ENCODE results near the gene CD101. TPM values are rescaled to one million over a fixed set of nuclear protein-coding genes. Genes with fewer than 3 reads are reported as not detected.
A peak's percentile ranks its signal among the peaks of the same experiment; 100 is the strongest.
"Not testable (repeated sequence)": the region's sequence is repeated elsewhere in the genome, so short reads cannot be mapped to it uniquely, and the experiment has no call there.

The CD101 gene, protein sequence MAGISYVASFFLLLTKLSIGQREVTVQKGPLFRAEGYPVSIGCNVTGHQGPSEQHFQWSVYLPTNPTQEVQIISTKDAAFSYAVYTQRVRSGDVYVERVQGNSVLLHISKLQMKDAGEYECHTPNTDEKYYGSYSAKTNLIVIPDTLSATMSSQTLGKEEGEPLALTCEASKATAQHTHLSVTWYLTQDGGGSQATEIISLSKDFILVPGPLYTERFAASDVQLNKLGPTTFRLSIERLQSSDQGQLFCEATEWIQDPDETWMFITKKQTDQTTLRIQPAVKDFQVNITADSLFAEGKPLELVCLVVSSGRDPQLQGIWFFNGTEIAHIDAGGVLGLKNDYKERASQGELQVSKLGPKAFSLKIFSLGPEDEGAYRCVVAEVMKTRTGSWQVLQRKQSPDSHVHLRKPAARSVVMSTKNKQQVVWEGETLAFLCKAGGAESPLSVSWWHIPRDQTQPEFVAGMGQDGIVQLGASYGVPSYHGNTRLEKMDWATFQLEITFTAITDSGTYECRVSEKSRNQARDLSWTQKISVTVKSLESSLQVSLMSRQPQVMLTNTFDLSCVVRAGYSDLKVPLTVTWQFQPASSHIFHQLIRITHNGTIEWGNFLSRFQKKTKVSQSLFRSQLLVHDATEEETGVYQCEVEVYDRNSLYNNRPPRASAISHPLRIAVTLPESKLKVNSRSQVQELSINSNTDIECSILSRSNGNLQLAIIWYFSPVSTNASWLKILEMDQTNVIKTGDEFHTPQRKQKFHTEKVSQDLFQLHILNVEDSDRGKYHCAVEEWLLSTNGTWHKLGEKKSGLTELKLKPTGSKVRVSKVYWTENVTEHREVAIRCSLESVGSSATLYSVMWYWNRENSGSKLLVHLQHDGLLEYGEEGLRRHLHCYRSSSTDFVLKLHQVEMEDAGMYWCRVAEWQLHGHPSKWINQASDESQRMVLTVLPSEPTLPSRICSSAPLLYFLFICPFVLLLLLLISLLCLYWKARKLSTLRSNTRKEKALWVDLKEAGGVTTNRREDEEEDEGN
- polyA plus RNA-seq (ENCODE audit: insufficient read length), result 7.9 TPM

DNA sequence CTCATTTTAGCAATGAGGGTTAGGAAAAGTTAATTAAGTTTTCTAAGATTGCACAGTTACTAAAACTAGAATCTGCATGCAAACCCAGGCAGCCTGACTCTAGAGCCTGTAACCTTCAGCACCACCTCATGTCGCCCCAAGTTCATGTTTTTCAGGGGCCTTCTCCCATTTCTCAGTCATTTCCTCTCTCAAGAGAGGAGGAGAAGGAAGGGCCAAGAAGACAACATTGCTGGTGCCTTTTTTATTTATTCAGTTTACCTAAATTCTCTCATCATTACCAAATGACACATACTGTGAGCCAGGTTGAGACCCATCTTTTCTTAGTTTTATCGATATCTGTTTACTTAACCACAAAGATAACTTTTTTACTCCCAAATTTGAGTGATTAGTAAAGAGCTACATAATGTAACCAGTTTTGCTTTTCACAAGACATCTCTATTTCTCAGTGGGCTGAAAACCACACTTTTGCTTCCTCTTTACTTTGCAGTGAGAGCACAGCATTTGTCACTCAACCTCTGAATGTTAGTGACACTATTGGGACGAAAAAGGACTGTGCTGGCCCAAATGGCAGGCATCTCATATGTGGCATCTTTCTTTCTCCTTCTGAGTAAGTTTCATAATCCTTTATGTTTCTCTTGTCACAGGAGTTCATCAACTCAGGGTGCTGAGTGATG lies at the start of gene CD101:
Gene CD101, plus strand, starts transcription at position 507 of the 674 bp plus-strand sequence. Its CDS starts 58 bp downstream, at position 565.
- DNase-seq, result no peak

DNA sequence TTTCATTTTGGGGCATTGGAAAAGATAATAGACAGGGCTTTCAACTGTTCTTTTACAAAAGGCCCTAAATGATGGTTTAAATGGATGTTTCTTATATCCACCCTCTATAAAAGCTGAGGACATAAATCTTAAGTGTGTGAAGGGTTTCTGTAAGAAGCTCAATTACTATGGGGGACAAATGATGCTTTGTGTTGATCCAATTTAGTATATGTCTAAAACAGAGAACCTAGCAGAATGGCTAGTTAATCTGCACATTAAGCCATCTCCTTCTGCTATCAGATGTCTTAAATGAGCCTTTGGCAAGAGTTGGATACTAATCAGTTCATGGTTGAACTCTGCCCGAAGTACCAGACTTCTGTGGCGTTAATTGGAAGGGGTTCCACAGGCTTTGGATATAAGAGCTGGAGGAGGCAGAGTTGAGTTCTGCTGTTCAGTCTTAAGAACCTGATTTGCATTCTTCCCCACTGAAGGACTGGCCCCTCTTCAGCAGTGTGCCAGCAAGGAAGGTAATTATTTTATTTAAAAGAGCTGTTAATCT lies 48.8 kb upstream of the CD101 start:
- DNase-seq, result no peak

DNA sequence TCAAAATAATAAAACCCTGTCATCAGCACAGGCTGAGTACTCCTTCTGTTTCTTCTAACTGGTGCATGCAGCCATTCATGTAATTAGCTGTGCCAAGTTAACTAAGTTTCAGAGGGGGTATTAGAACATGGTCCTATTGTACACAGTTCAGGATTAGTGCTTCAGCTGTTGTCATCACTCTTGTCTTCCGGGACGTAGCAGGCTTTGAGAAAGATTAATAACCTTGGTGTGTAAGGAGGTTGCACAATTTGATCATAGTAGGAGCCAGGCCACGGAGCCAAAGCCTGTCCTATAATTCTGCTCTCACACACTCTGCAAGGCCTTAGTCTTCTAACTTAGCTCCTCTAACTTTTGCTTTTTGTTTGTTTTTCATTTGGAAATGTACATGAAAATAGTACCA lies 47.1 kb upstream of the CD101 start:
- DNase-seq, result peak; percentile 36

DNA sequence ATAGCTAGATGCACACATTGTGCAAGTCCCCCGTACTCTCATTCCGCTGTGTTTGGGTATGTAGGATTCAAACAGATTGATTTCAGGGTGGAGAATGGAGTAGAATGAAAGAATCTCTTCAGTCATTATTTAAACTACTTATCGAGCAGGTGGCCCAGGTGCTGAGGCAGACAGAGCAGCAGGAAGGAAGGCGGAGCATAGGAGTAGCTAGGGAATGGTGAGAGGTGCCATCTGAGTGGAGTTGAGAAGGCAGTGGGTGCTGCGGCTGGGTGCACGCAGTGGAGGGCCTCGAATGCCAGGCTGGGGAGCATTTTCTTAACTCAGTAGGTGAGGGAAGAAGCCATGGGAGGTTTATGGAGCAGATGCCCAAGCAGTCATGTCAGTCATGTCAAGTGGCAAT lies 45.2 kb upstream of the CD101 start:
- DNase-seq, result no peak

DNA sequence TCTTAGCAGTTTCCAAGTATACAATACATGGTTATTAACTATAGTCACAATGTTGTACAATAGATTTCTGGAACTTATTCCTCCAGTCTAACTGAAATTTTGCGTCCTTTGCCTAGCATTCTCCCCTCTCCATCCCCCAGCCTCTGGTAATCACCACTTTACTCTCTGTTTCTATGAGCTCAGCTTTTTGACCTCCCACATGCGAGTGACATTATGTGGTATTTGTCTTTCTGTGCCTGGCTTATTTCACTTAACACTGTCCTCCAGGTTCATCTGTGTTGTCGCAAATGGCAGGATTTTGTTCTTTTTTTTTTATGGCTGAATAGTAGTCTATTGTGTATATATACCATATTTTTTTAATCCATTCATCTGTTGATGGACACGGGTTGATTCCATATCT lies 43.9 kb upstream of the CD101 start:
- DNase-seq, result no peak

DNA sequence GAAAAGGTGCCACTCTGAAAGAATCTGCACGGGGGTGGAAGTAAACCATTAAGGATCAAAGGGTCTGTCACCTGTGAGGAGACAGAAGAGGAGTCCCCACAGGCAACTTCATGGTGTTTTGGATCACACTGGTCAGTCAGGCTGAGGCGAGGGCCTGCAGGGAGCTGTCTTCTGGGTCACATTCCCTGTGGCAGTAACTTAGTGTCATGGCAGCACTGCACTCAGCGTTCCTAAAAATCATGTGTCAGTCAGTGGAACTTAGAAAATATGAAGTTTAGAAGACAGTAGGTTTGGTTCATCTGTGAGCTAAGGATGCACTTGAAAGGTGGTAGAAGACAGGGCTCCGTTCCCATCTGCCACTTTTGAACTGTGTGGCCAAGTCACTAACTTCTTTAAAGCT lies 43.5 kb upstream of the CD101 start:
- no peak for DNase-seq

DNA sequence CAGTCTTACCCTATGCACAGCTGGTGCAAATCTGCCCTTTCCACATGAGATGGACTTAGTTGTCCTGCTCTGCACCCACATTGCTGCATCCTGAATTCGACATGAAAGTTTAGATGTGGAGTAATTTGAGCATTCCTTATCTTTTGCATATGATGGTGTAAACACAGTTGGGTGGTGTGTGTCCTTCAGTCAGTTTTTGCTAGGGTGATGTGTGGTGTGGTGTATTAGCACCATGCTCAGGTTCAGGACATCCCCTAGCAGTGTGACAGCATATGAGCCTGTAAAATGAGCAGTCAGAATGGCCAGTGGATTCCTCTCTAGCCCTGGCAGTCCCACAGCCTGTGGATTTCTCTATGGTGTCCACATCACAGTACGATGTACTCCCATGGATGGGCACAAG lies 42.6 kb upstream of the CD101 start:
- no peak for DNase-seq

DNA sequence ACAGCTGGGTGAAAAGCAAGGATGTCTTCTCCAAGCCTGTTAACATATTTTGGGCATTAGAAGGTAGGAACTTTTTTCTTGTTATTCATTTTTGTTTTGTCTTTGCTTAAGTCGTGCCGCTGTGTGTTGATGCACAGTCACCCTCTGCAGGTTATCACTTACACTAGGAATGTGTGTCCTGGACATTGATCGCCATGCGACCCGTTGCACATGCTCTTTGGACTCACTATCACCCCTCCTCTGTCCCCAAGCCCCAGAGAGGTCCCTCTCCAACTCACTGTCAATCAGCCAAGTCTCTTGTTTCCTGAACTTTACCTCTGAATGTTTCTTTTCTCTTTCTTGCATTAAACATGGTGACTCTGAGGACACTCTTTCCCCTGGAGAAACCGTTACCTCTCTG lies 40.0 kb upstream of the CD101 start:
- no peak for DNase-seq

DNA sequence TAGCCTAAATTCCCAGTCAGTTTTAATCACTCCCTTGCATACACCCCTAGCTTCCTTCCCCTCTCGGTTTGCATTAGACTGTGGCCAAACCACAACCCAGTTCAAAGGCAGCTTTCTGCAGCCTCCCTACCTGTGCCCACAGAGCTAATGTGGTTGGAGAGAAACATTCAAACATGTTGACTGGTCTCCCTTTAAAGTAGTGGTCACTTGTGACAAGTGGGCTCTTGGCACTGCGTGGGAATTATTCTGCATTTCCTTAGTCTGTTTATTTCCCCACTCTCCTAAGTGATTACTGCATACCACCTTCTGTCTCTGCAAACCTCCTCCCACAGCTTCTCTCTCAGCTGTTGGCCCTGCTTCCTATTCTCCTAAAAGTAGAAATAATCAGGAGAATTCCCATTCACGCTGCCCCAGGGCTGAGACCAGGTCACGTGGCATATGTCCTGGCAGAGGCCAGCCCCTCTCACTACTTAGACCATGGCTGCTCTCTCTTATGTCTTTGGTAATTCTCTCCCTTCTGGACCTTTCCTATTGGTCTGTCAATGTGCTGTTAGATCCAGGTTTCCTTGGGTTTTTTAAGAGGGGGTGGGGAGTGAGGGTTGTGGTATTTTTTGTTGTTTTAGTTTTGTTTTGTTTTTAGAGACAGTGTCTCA lies 38.4 kb upstream of the CD101 start:
- DNase-seq, result no peak

DNA sequence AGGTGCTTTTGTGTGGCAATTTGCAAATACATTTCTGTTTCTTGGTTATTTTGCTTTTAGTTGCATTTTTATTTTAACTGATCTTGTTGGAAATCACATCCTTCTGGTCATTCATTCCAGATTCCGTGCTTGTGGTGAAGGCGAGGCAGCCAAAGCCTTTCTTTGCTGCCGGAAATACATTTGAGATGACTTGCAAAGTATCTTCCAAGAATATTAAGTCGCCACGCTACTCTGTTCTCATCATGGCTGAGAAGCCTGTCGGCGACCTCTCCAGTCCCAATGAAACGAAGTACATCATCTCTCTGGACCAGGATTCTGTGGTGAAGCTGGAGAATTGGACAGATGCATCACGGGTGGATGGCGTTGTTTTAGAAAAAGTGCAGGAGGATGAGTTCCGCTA lies 34.8 kb upstream of the CD101 start:
- DNase-seq, result no peak

DNA sequence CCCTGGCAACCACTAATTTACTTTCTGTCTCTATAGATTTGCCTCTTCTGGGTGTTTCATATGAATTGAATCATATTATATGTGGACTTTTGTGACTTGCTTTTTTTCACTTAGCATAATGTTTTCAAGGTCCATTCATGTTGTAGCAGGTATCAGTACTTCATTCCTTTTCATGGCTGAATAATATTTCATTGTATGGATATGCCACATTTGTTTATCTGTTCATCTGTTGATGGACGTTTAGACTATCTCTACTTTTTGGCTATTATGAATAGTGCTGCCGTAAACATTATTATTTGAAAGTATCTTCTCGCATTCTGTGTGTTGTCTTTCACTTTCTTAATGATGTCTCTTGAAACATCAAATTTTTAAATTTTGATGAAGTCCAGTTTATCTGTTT lies 32.8 kb upstream of the CD101 start:
- DNase-seq, result no peak

DNA sequence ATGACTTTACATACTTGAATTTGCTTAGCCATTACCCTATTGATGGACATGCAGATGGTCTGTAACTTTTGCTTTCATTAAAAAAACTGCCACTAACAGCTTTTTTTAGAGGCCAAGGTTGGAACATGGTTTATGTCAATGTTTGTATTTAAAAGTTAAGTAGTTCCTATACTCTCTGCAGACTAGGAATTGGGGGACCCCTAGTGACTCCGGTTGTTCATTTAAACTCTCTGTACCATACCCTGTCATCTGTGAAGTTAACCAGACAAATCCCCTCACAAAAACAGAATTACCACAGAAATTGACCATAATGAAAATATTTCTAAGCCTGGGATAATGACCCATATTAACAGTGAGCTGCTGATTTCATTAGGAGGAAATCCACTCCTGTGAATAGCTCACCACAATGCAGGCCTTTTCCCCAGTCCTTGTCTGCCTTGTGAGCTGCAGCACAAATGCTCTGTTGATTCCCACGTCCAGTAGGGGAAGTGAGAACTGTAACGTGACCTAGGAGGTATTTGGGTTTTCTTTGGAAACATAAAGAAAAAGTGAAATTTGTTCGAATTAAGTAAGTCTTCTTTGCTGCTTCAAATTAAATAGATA lies 30.2 kb upstream of the CD101 start:
- no peak for DNase-seq

DNA sequence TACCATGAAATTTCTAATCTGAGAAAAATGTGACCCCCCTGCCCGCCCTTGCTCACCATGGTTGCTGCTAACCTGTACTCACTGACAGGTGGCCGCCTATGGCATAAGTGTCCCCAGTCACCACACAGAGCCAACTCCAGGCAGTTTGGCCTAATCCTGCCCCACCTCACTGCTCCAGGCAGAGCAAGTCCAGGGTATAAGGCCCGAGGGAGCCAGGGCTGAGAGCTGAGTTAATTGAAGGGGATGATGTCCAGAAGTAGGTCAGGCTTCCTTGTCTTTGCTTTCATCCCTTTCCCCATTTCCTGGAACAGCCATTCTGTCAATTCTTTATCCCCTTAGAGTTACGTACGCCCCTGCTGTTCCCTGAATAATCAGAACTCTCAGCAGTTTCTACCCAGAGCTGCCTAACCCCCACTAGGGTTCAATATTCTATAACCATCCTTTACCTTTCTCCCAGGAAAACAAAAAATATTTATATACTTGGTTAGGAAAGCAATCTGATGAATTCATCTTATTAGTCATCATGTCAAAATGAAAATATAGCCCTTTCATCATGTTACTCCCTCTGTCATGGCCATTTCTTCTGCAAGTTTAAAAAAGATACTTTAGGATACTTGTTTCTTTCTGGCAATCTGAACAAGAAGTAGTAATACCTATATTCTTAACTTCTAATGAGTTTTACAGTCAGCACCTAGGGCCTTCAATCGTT lies 29.4 kb upstream of the CD101 start:
- no peak for DNase-seq

DNA sequence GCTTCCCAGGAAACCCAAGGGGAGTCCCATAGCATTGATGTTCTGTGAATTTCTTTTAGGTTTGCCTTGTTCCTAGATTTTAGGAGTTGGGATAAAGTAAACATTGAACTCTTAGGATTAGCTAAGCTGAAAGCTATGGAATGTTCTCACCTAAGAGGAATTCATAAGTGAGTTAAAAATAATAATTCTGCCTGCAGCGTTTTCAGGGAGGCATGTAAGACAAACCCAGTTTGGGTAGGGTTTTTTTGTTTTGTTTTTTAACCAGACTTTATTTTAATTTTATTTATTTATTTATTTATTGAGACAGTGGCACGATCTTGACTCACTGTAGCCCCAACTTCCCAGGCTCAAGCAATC lies 28.9 kb upstream of the CD101 start:
- DNase-seq, result no peak

DNA sequence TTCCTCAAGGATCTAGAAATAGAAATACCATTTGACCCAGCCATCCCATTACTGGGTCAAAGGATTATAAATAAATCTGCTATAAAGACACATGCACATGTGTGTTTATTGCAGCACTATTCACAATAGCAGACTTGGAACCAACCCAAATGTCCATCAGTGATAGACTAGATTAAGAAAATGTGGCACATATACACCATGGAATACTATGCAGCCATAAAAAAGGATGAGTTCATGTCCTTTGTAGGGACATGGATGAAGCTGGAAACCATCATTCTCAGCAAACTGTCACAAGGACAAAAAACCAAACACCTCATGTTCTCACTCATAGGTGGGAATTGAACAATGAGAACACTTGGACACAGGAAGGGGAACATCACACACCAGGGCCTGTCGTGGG lies 21.3 kb upstream of the CD101 start:
- DNase-seq, result not testable (repeated sequence)

DNA sequence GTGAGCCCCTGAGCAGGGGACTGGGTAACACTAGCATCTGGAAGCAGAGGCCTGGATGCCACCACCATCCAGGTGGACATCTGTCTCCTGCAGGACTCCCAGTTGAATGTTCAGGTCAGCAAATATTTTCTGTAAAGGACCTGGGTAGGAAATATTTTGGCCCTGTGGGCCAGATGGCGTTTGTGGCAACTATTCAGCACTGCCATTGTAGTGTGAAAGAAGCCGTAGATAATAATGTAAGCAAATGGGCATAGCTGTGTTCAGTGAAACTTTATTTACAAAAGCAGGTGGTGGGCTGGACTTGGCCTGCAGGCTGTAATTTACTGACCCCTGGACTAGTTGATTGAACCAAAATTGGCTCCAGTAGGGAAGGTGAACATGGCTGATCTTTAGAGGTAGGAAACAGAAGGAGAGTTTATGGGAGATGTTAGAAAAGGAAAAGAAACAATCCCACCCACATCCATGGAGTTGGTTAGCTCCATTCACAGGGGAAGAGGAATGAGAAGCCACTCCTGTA lies 20.0 kb upstream of the CD101 start:
- no peak for DNase-seq

DNA sequence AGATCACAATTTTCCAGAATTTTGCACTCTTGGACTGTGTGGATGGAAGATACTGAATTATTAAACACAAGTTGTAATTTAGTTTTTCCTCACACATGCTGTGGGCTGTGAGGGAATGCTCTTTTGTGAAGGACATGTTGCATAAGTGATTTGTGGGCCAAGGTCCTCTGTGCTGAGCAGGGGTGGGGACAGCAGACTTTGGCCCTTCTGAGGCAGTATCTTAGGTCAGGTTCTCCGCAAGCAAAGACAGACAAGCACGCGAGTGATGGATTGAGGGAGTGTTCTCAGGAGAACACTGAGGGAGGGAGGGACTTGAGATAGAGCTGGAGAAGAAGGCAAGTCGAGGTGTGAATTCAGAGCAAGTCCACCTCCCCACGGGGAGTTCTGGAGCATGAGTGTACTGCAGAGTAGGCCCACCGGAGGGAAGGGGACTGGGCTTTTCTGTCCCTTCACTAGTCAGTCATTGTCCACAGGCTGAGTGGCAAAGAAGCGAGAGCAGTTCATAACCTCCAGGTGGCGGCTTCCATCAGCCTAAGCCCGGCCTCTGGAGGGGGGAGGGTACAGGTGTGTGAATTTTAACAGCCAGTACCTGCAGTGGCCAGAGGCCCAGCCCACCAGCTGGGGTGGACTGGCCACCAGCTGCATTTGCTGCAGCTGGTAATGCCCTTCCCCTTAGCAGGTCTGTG lies 19.1 kb upstream of the CD101 start:
- DNase-seq, result no peak

DNA sequence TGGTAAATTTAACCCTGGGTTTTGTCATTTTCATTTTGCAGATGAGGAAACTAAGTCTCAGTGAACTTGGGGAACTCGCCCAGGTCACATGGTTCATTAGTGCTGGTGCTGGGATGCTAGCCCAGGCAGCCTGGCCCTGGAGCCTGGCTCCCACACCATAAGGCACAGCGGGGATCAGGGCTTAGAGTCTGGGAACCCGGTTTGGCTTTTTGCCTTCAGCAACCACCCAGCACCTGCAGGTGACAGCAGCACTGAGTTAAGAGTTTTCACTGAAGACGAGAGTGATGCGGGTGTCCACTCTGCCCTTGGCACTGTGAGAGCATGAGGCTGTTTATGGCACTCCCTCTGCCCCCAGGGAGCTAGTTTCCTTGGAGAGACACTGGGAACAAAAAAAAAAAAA lies 18.4 kb upstream of the CD101 start:
- DNase-seq, result no peak

DNA sequence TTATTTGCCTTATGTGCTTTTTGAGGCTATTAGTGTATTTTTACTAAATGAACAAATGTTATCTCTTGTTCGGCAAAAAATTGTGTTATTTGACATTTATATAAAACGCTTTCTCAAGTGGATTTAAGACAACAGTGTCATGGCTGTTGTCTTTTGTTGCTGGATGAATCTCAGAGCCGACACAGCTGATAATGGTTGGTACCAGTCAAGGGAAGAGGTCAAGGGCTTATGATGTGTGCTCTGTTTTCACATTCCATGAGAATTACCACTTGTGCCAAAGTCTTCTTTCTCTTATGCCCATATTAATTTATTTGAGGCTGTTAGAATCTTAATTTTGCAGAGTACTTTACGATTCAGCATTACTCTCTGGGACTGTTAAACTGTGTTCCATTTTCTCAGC lies 17.9 kb upstream of the CD101 start:
- no peak for DNase-seq
